Fibroblast of pulmonary artery (primary cell): ENCODE results near the gene MALT1.

Experiments used
- DNase-seq: peaks from one replicate; pipeline ENCODE4 v3.0.0-alpha.2; 2010; ENCODE audit warnings: low read depth
- H3K4me3 ChIP-seq: replicated peaks from 2 replicates; pipeline ENCODE4 v1.5.1; 2011; ENCODE audit warnings: low read depth, mild to moderate bottlenecking, control low read depth, low read length, moderate library complexity
- CTCF ChIP-seq: IDR thresholded peaks from 2 replicates; pipeline ENCODE4 v1.5.1; 2011; ENCODE audit warnings: mild to moderate bottlenecking, control low read depth, low read length, inconsistent platforms; ENCODE audit errors: missing control alignments

MALT1 gene

GRCh38 chr18:58803978-58804377, 132.7 kb downstream of the MALT1 start:
- no peak overlapping the region for H3K4me3 ChIP-seq
- TF ChIP-seq CTCF, result no peak
- DNase-seq, result no peak
